Vagina (tissue), 2 donors: ENCODE results near the gene CTSS.

Source experiments
- POLR2A ChIP-seq, 2 donors: fragments of 450-650 bp; IDR thresholded peaks; one replicate each; pipeline ENCODE4 v1.6.1; 2017; ENCODE audit warnings: antibody characterized with exemption in 2 of 2, mild to moderate bottlenecking in 2 of 2, moderate library complexity in 2 of 2
- TF ChIP-seq, protein P1 (sequence below), 3 experiments: fragments of 450-650 bp in 2 of 3; fragments of 200-600 bp in 1 of 3; sonication (generic) in 1 of 3; IDR thresholded peaks; one replicate each; pipeline ENCODE4 v1.5.1; 2017 to 2019; ENCODE audit warnings: antibody characterized with exemption in 3 of 3, mild to moderate bottlenecking in 2 of 3, moderate library complexity in 2 of 3

DNA sequence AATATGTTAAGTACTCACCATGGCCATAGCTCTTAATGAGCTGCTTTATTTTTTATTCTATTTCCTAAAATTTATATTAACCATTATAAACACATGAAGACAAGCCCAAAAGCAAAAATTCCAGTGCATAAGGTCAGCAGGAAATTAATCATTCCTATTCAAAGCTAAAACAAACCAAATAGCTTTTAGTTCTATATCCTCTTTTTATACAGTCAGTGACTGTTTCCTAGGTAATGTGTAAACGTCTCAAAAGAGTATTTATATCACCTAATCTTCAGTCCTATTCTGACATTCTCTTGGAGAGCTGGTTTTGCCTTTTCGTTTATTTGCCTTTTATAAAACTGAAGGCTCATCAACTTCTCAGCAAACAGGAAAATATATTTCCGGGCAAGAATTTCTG is 72.9 kb downstream of the CTSS start:
- TF ChIP-seq, protein P1, sequence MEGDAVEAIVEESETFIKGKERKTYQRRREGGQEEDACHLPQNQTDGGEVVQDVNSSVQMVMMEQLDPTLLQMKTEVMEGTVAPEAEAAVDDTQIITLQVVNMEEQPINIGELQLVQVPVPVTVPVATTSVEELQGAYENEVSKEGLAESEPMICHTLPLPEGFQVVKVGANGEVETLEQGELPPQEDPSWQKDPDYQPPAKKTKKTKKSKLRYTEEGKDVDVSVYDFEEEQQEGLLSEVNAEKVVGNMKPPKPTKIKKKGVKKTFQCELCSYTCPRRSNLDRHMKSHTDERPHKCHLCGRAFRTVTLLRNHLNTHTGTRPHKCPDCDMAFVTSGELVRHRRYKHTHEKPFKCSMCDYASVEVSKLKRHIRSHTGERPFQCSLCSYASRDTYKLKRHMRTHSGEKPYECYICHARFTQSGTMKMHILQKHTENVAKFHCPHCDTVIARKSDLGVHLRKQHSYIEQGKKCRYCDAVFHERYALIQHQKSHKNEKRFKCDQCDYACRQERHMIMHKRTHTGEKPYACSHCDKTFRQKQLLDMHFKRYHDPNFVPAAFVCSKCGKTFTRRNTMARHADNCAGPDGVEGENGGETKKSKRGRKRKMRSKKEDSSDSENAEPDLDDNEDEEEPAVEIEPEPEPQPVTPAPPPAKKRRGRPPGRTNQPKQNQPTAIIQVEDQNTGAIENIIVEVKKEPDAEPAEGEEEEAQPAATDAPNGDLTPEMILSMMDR (IDR thresholded peaks at IDR 0.05) = no peak
- TF ChIP-seq POLR2A (IDR thresholded peaks at IDR 0.05) = no peak
